ENCODE results near the gene ESRRG.

The ESRRG gene

GRCh38 chr1:216456682-216457081 lies 266.5 kb downstream of the ESRRG start:
- H3K4me3 ChIP-seq (ENCODE audit: control insufficient read depth, low read depth, low read length) = no peak overlapping the region
- TF ChIP-seq CTCF (conservative IDR thresholded peaks at IDR 0.05; ENCODE audit: control insufficient read depth, insufficient read depth, low read depth, low read length) = no peak
- DNase-seq (ENCODE audit: low read depth) = peak; percentile 80

GRCh38 chr1:216453777-216454176 lies 269.5 kb downstream of the ESRRG start:
- no peak for TF ChIP-seq CTCF (conservative IDR thresholded peaks at IDR 0.05; ENCODE audit: control insufficient read depth, insufficient read depth, low read depth, low read length)
- H3K4me3 ChIP-seq (ENCODE audit: control insufficient read depth, low read depth, low read length) = no peak overlapping the region
- no peak for DNase-seq (ENCODE audit: low read depth)
